H1 (cell line): ENCODE results near the gene AFAP1L1. TPM values are rescaled to one million over a fixed set of nuclear protein-coding genes. Genes with fewer than 3 reads are reported as not detected.

ENCODE experiments used
- CTCF ChIA-PET: fragments of 300-600 bp; sonication (Branson Sonifier 250); formaldehyde crosslinking; loops from one replicate; lab custom pipeline; 2021; ENCODE audit not compliant: partially characterized antibody; lab: Charles Lee
- POLR2A ChIA-PET: fragments of 300-600 bp; sonication (Branson Sonifier 250); formaldehyde crosslinking; loops from one replicate; lab custom pipeline; 2021; ENCODE audit warnings: inconsistent platforms; ENCODE audit not compliant: partially characterized antibody; lab: Charles Lee
- DNase-seq, 2 experiments: peaks; one replicate each; pipeline versions ENCODE4 v3.0.0 to v3.0.0-alpha.2; 2010 to 2022; ENCODE audit warnings: low spot score in 2 of 2, low read depth in 1 of 2, mixed read lengths in 1 of 2
- FAIRE-seq: peaks from 2 replicates; lab custom pipeline; 2011; peaks lifted over from hg19 to GRCh38; lab: Jason Lieb, UNC
- H2AFZ ChIP-seq: 2 replicates; pipeline ENCODE4 v1.8.1; 2012; ENCODE audit warnings: low read length, inconsistent platforms
- H2AK5ac ChIP-seq: 2 replicates; pipeline ENCODE4 v1.6.1; 2013; ENCODE audit warnings: low read depth, low read length
- H2BK120ac ChIP-seq: replicated peaks from 2 replicates; pipeline ENCODE3; 2013; ENCODE audit warnings: low read depth, low read length, inconsistent platforms
- H2BK12ac ChIP-seq: 2 replicates; pipeline ENCODE4 v1.6.1; 2013; ENCODE audit warnings: low read depth, low read length
- H2BK15ac ChIP-seq: 2 replicates; pipeline ENCODE4 v1.6.1; 2013; ENCODE audit warnings: low read length
- H2BK20ac ChIP-seq: 2 replicates; pipeline ENCODE4 v1.6.1; 2013; ENCODE audit warnings: low read length
- H2BK5ac ChIP-seq: 2 replicates; pipeline ENCODE4 v1.6.1; 2013; ENCODE audit warnings: low read depth, low read length
- H3K14ac ChIP-seq: 2 replicates; pipeline ENCODE4 v1.6.1; 2013; ENCODE audit warnings: inconsistent platforms; ENCODE audit not compliant: insufficient read length
- H3K18ac ChIP-seq: 2 replicates; pipeline ENCODE4 v1.6.1; 2013; ENCODE audit warnings: low read length; ENCODE audit errors: extremely low read depth
- H3K23ac ChIP-seq: 2 replicates; pipeline ENCODE4 v1.6.1; 2013; ENCODE audit warnings: inconsistent platforms; ENCODE audit not compliant: insufficient read length
- H3K23me2 ChIP-seq: 2 replicates; pipeline ENCODE4 v1.6.1; 2013; ENCODE audit warnings: low read depth, low read length
- H3K27ac ChIP-seq: 2 replicates; pipeline ENCODE4 v1.6.1; 2011; ENCODE audit warnings: low read depth, low read length, inconsistent platforms
- H3K27me3 ChIP-seq, 4 experiments: replicated peaks in 1 of 4; 1 replicate in 1 of 4; 2 replicates in 3 of 4; pipeline versions ENCODE4 v1.6.1 to v1.8.1; 2011 to 2013; ENCODE audit warnings: low read length in 3 of 4, mild to moderate bottlenecking in 3 of 4, inconsistent platforms in 2 of 4, mixed read lengths in 2 of 4, moderate library complexity in 1 of 4; ENCODE audit not compliant: control insufficient read depth in 3 of 4, insufficient read depth in 3 of 4; ENCODE audit errors: extremely low read depth in 1 of 4
- H3K36me3 ChIP-seq, 4 experiments: 2 replicates each; pipeline versions ENCODE4 v1.6.1 to v1.8.1; 2011 to 2013; ENCODE audit warnings: mild to moderate bottlenecking in 4 of 4, low read length in 3 of 4, moderate library complexity in 2 of 4, control low read depth in 1 of 4, inconsistent platforms in 1 of 4; ENCODE audit not compliant: insufficient read depth in 4 of 4, control insufficient read depth in 2 of 4
- H3K4ac ChIP-seq: replicated peaks from 2 replicates; pipeline ENCODE3; 2013; ENCODE audit warnings: low read length, low read depth, mixed read lengths, inconsistent platforms; ENCODE audit not compliant: insufficient read length
- H3K4me1 ChIP-seq, 4 experiments: replicated peaks in 1 of 4; 1 replicate in 1 of 4; 2 replicates in 3 of 4; pipeline versions ENCODE4 v1.6.1 to v1.8.1; 2011 to 2013; ENCODE audit warnings: low read length in 3 of 4, inconsistent platforms in 2 of 4, mixed read lengths in 1 of 4; ENCODE audit not compliant: insufficient read depth in 4 of 4, control insufficient read depth in 3 of 4
- H3K4me2 ChIP-seq, 2 experiments: 2 replicates each; pipeline versions ENCODE4 v1.6.1 to v1.8.1; 2011 to 2013; ENCODE audit warnings: low read depth in 2 of 2, low read length in 2 of 2, control low read depth in 1 of 2, inconsistent platforms in 1 of 2, mild to moderate bottlenecking in 1 of 2; ENCODE audit not compliant: insufficient read depth in 1 of 2
- H3K4me3 ChIP-seq, 4 experiments: fragments of 200-600, 300-600 bp in 1 of 4; sonication (generic), shearing (Covaris generic), sonication (Bioruptor Twin) in 1 of 4; 2 replicates each; pipeline versions ENCODE4 v1.5.1 to v1.8.1; 2011 to 2016; ENCODE audit warnings: low read length in 4 of 4, low read depth in 3 of 4, control low read depth in 2 of 4, inconsistent platforms in 2 of 4, mild to moderate bottlenecking in 2 of 4, mixed read lengths in 1 of 4, moderate library complexity in 1 of 4; ENCODE audit not compliant: insufficient read depth in 2 of 4; ENCODE audit errors: extremely low read depth in 1 of 4
- H3K56ac ChIP-seq: replicated peaks from 2 replicates; pipeline ENCODE3; 2013; ENCODE audit warnings: low read depth, mild to moderate bottlenecking, mixed read lengths, low read length, inconsistent platforms; ENCODE audit not compliant: insufficient read length
- H3K79me1 ChIP-seq: 2 replicates; pipeline ENCODE4 v1.6.1; 2013; ENCODE audit warnings: low read depth, low read length, control low read depth
- H3K79me2 ChIP-seq, 2 experiments: 2 replicates each; pipeline versions ENCODE4 v1.6.1 to v1.8.1; 2012 to 2013; ENCODE audit warnings: low read length in 2 of 2, mild to moderate bottlenecking in 2 of 2, inconsistent platforms in 1 of 2; ENCODE audit not compliant: insufficient read depth in 2 of 2, control insufficient read depth in 1 of 2
- H3K9ac ChIP-seq, 4 experiments: replicated peaks in 1 of 4; 1 replicate in 1 of 4; 2 replicates in 3 of 4; pipeline versions ENCODE4 v1.6.1 to v1.8.1; 2011 to 2013; ENCODE audit warnings: low read depth in 3 of 4, low read length in 3 of 4, control low read depth in 2 of 4, mild to moderate bottlenecking in 2 of 4, moderate library complexity in 2 of 4, inconsistent platforms in 1 of 4; ENCODE audit errors: extremely low read depth in 1 of 4
- H3K9me3 ChIP-seq, 2 experiments: 2 replicates each; pipeline versions ENCODE4 v1.6.1 to v1.8.1; 2012 to 2013; ENCODE audit warnings: mild to moderate bottlenecking in 2 of 2, moderate library complexity in 2 of 2, control low read depth in 1 of 2, inconsistent platforms in 1 of 2, low read depth in 1 of 2, low read length in 1 of 2, mixed read lengths in 1 of 2; ENCODE audit not compliant: insufficient read depth in 2 of 2
- H4K20me1 ChIP-seq, 2 experiments: replicated peaks in 1 of 2; 2 replicates each; pipeline versions ENCODE3 to v1.8.1; 2011 to 2013; ENCODE audit warnings: inconsistent platforms in 2 of 2, low read length in 2 of 2, mild to moderate bottlenecking in 1 of 2; ENCODE audit not compliant: insufficient read depth in 2 of 2, control insufficient read depth in 1 of 2
- H4K5ac ChIP-seq: 2 replicates; pipeline ENCODE4 v1.6.1; 2013; ENCODE audit warnings: low read length, low read depth, mixed read lengths, inconsistent platforms; ENCODE audit not compliant: insufficient read length
- H4K8ac ChIP-seq: 2 replicates; pipeline ENCODE4 v1.8.0; 2013; ENCODE audit warnings: mild to moderate bottlenecking, moderate library complexity, low read length, inconsistent platforms; ENCODE audit not compliant: insufficient read depth; ENCODE audit errors: extremely low read depth
- H4K91ac ChIP-seq: replicated peaks from 2 replicates; pipeline ENCODE3; 2013; ENCODE audit warnings: low read length, mixed read lengths, inconsistent platforms; ENCODE audit not compliant: insufficient read length
- EP300 ChIP-seq, 2 experiments: IDR thresholded peaks; 1 replicate in 1 of 2; 2 replicates in 1 of 2; pipeline ENCODE4 v1.6.1; 2011 to 2012; ENCODE audit warnings: low read depth in 2 of 2, low read length in 2 of 2, mild to moderate bottlenecking in 2 of 2, borderline replicate concordance in 1 of 2, inconsistent platforms in 1 of 2, moderate library complexity in 1 of 2
- HDAC2 ChIP-seq, 2 experiments: fragments of 300-600 bp in 1 of 2; sonication (generic) in 1 of 2; IDR thresholded peaks; 2 replicates each; pipeline ENCODE4 v1.6.1; 2011 to 2012; ENCODE audit warnings: low read depth in 2 of 2, low read length in 2 of 2, mild to moderate bottlenecking in 2 of 2, moderate library complexity in 2 of 2, borderline replicate concordance in 1 of 2, inconsistent platforms in 1 of 2
- WGBS, 2 experiments: shearing (Covaris generic) in 1 of 2; methylation state at CpG; one replicate each; pipeline versions ENCODE4 v1.1.6 to v1.1.7; 2013 to 2015; ENCODE audit warnings: low lambda C conversion rate in 2 of 2, mixed read lengths in 2 of 2, inconsistent platforms in 1 of 2, low coverage in 1 of 2, missing lambda C conversion rate in 1 of 2; ENCODE audit not compliant: insufficient replicate concordance in 2 of 2, insufficient coverage in 1 of 2, insufficient read length in 1 of 2; ENCODE audit errors: extremely low coverage in 1 of 2, missing lambda C conversion rate in 1 of 2; 5-methylcytosine and 5-hydroxymethylcytosine counted together
- polyA plus RNA-seq, 7 experiments: library from polyadenylated mRNA; depleted of rRNA in 3 of 7; stranded (reverse) in 5 of 7; unstranded in 2 of 7; fragments of >200 nt in 5 of 7; fragments of 200-250 nt in 2 of 7; gene quantifications; 1 replicate in 5 of 7; 2 replicates in 1 of 7; 4 replicates in 1 of 7; pipeline versions ENCODE4 v1.2.1 to v1.2.3, GENCODE V29; 2011 to 2013; ENCODE audit warnings: missing spikeins in 2 of 7, mixed read lengths in 2 of 7
- total RNA-seq: library from RNA; stranded (reverse); fragmentation: NEBNext Ultra II Directional; extraction: Animal tissue kit (Norgen Biotek cat#: 25700); gene quantifications from 2 replicates; pipeline ENCODE4 v1.2.1, GENCODE V29; 2021

Gene AFAP1L1
- total and polyA plus RNA-seq, 2 of the 8 experiments (the other 6 are each of a cell fraction or from before 2014, with no cell fraction given), result 0.79 to 4.7 TPM

DNA sequence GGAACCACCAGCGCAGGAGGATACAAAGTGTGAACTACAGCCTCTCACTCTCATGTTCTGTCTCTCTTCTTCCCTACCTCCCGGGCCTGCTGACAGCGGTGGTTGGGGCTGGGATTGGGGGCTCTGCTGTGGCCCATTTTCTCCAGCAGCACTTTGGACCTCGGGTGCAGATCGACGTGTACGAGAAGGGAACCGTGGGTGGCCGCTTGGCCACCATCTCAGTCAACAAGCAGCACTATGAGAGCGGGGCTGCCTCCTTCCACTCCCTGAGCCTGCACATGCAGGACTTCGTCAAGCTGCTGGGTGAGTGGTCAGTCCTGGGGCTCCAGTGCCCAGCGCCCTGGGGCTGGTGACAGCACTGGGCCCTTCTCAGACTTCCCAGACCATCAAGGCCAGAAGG, 90.9 kb downstream of the AFAP1L1 start:
- peaks cover 0 to 4% (median 3%) of the 10 kb centered on the region in 4 experiments; a peak in 5 of 7 replicates for H3K4me1 ChIP-seq
- no peak overlapping the region for H3K56ac ChIP-seq
- no peak overlapping the region for H2BK15ac ChIP-seq
- no peak overlapping the region for H3K4me3 ChIP-seq
- no peak overlapping the region for H2BK20ac ChIP-seq
- no peak overlapping the region for H4K91ac ChIP-seq
- H3K23ac ChIP-seq, result no peak overlapping the region
- H2BK120ac ChIP-seq, result no peak overlapping the region
- H2BK12ac ChIP-seq, result no peak overlapping the region
- H3K27ac ChIP-seq, result no peak overlapping the region
- ChIA-PET CTCF (interaction anchor here (0.6 to 46.1 kb wide), 8 partner anchors 9 to 85 kb away, joined by 3 to 1310 read pairs (median 4); no protein-coding TSS in a partner anchor), POLR2A (interaction anchor here (1.6 to 3.3 kb wide), 2 partner anchors 12 to 16 kb away, joined by 5 to 16 read pairs; partner anchors contain the start of gene GRPEL2)
- peaks cover 8% of the 10 kb centered on the region for H3K79me1 ChIP-seq
- no peak overlapping the region for H3K4ac ChIP-seq
- 0 out of 4 replicates have a peak, but pooled peaks cover 0 to 5% of the 10 kb centered on the region in 2 experiments for H3K79me2 ChIP-seq
- no peak overlapping the region for H2AK5ac ChIP-seq
- H3K14ac ChIP-seq, result no peak overlapping the region
- no peak overlapping the region for H2AFZ ChIP-seq
- no peak overlapping the region for H3K4me2 ChIP-seq
- no peak overlapping the region for H3K9ac ChIP-seq
- H4K8ac ChIP-seq, result no peak overlapping the region
- 90% methylated on average over 12 of the region's 12 CpGs; no CpG with 5 or more reads in 1 of the 2 experiments for WGBS, 2 experiments
- H2BK5ac ChIP-seq, result no peak overlapping the region
- H3K36me3 ChIP-seq, result no peaks in the 10 kb centered on the region; a peak in 1 of 8 replicates
- H4K5ac ChIP-seq, result no peak overlapping the region
- no peaks in the 10 kb centered on the region for H3K9me3 ChIP-seq
- H3K18ac ChIP-seq, result no peak overlapping the region
- H4K20me1 ChIP-seq, result peaks cover 0 to 9% of the 10 kb centered on the region in 2 experiments
- FAIRE-seq, result no peak
- H3K23me2 ChIP-seq, result peaks cover 6% of the 10 kb centered on the region; the same call in 1 of the 2 replicates
- H3K27me3 ChIP-seq, result no peaks in the 10 kb centered on the region
- DNase-seq, result no peak
- TF ChIP-seq EP300 (IDR thresholded peaks at IDR 0.05; ENCODE audit: borderline replicate concordance in 1 of 2, low read depth in 2 of 2, low read length in 2 of 2) (no peak), HDAC2 (IDR thresholded peaks at IDR 0.05; ENCODE audit: borderline replicate concordance in 1 of 2, low read depth in 2 of 2, low read length in 2 of 2) (no peak)
